Measurements from ENCODE around the gene AVP.
A peak's percentile ranks its signal among the peaks of the same experiment; 100 is the strongest.
"Not testable (repeated sequence)": the region's sequence is repeated elsewhere in the genome, so short reads cannot be mapped to it uniquely, and the experiment has no call there.

AVP gene

GRCh38 chr20:3074812-3075211, 9.7 kb downstream of the AVP start:
- Histone ChIP-seq H3K9me3 (replicated peaks; ENCODE audit: low read length) (no peaks in the 10 kb centered on the region), H3K4me2 (ENCODE audit: low read length) (no peak overlapping the region), H3K4me3 (ENCODE audit: low read length) (no peak overlapping the region), H3K9ac (ENCODE audit: low read depth, low read length) (no peak overlapping the region), H3K36me3 (ENCODE audit: insufficient read depth, low read length) (no peaks in the 10 kb centered on the region), H3K27me3 (ENCODE audit: control insufficient read depth, insufficient read depth, low read length) (peaks cover 41% of the 10 kb centered on the region), H3K4me1 (ENCODE audit: control insufficient read depth, insufficient read depth, low read length) (no peaks in the 10 kb centered on the region)

GRCh38 chr20:3073251-3073643, 11.3 kb downstream of the AVP start:
- H3K9me3 ChIP-seq (replicated peaks; ENCODE audit: low read length); H3K4me2 ChIP-seq (ENCODE audit: low read length); H3K4me1 ChIP-seq (ENCODE audit: control insufficient read depth, insufficient read depth, low read length); H3K4me3 ChIP-seq (ENCODE audit: low read length); H3K9ac ChIP-seq (ENCODE audit: low read depth, low read length); H3K36me3 ChIP-seq (ENCODE audit: insufficient read depth, low read length): not testable (repeated sequence)
- peaks cover 32% of the 10 kb centered on the region for H3K27me3 ChIP-seq (ENCODE audit: control insufficient read depth, insufficient read depth, low read length)

GRCh38 chr20:3072530-3073250, 11.8 kb downstream of the AVP start:
- Histone ChIP-seq H3K9ac (ENCODE audit: low read depth, low read length) (no peak overlapping the region), H3K4me3 (ENCODE audit: low read length) (no peak overlapping the region), H3K4me1 (ENCODE audit: control insufficient read depth, insufficient read depth, low read length) (peaks cover 8% of the 10 kb centered on the region), H3K9me3 (replicated peaks; ENCODE audit: low read length) (no peaks in the 10 kb centered on the region), H3K36me3 (ENCODE audit: insufficient read depth, low read length) (no peaks in the 10 kb centered on the region), H3K4me2 (ENCODE audit: low read length) (no peak overlapping the region), H3K27me3 (ENCODE audit: control insufficient read depth, insufficient read depth, low read length) (peaks cover 27% of the 10 kb centered on the region)

- no peak within 1 kb of the TSS for H3K9ac ChIP-seq (ENCODE audit: low read depth, low read length)
- no peak within 1 kb of the TSS for H3K4me3 ChIP-seq (ENCODE audit: low read length)
- no peaks in the 10 kb centered on the region for H3K9me3 ChIP-seq (replicated peaks; ENCODE audit: low read length)
- H3K36me3 ChIP-seq (ENCODE audit: insufficient read depth, low read length) = no peaks in the 10 kb centered on the region
- peaks cover 16% of the 10 kb centered on the region for H3K4me1 ChIP-seq (ENCODE audit: control insufficient read depth, insufficient read depth, low read length)
- peaks cover 24% of the 10 kb centered on the region for H3K27me3 ChIP-seq (ENCODE audit: control insufficient read depth, insufficient read depth, low read length)
- H3K4me2 ChIP-seq (ENCODE audit: low read length) = peak within 1 kb of the TSS; percentile 63
Observed at GRCh38 chr20:3071610-3072529, 12.7 kb downstream of the AVP start, which contains the start of gene OXT. Gene OXT (plus strand): TSS chr20:3071620. CDS start chr20:3071656, 36 bp downstream.

- Histone ChIP-seq H3K4me3 (ENCODE audit: low read length) (no peak overlapping the region), H3K27me3 (ENCODE audit: control insufficient read depth, insufficient read depth, low read length) (peaks cover 24% of the 10 kb centered on the region), H3K9ac (ENCODE audit: low read depth, low read length) (no peak overlapping the region), H3K4me1 (ENCODE audit: control insufficient read depth, insufficient read depth, low read length) (peaks cover 20% of the 10 kb centered on the region), H3K9me3 (replicated peaks; ENCODE audit: low read length) (no peaks in the 10 kb centered on the region), H3K36me3 (ENCODE audit: insufficient read depth, low read length) (no peaks in the 10 kb centered on the region), H3K4me2 (ENCODE audit: low read length) (peak overlapping the region; percentile 63)
Observed at GRCh38 chr20:3071266-3071609, 13.3 kb downstream of the AVP start.

GRCh38 chr20:3070725-3071124, 13.8 kb downstream of the AVP start:
- H3K27me3 ChIP-seq (ENCODE audit: control insufficient read depth, insufficient read depth, low read length) = peaks cover 24% of the 10 kb centered on the region
- no peak overlapping the region for H3K4me2 ChIP-seq (ENCODE audit: low read length)
- H3K9me3 ChIP-seq (replicated peaks; ENCODE audit: low read length) = no peaks in the 10 kb centered on the region
- no peak overlapping the region for H3K9ac ChIP-seq (ENCODE audit: low read depth, low read length)
- no peak overlapping the region for H3K4me3 ChIP-seq (ENCODE audit: low read length)
- no peaks in the 10 kb centered on the region for H3K36me3 ChIP-seq (ENCODE audit: insufficient read depth, low read length)
- H3K4me1 ChIP-seq (ENCODE audit: control insufficient read depth, insufficient read depth, low read length) = peaks cover 24% of the 10 kb centered on the region

GRCh38 chr20:3068986-3069900, 15.3 kb downstream of the AVP start:
- no peaks in the 10 kb centered on the region for H3K9me3 ChIP-seq (replicated peaks; ENCODE audit: low read length)
- no peak overlapping the region for H3K4me2 ChIP-seq (ENCODE audit: low read length)
- H3K4me3 ChIP-seq (ENCODE audit: low read length) = no peak overlapping the region
- no peaks in the 10 kb centered on the region for H3K36me3 ChIP-seq (ENCODE audit: insufficient read depth, low read length)
- peaks cover 22% of the 10 kb centered on the region for H3K27me3 ChIP-seq (ENCODE audit: control insufficient read depth, insufficient read depth, low read length)
- H3K9ac ChIP-seq (ENCODE audit: low read depth, low read length) = no peak overlapping the region
- H3K4me1 ChIP-seq (ENCODE audit: control insufficient read depth, insufficient read depth, low read length) = peaks cover 24% of the 10 kb centered on the region

GRCh38 chr20:3068075-3068474, 16.4 kb downstream of the AVP start:
- H3K9ac ChIP-seq (ENCODE audit: low read depth, low read length) = no peak overlapping the region
- peaks cover 21% of the 10 kb centered on the region for H3K27me3 ChIP-seq (ENCODE audit: control insufficient read depth, insufficient read depth, low read length)
- peaks cover 24% of the 10 kb centered on the region for H3K4me1 ChIP-seq (ENCODE audit: control insufficient read depth, insufficient read depth, low read length)
- no peak overlapping the region for H3K4me3 ChIP-seq (ENCODE audit: low read length)
- no peaks in the 10 kb centered on the region for H3K36me3 ChIP-seq (ENCODE audit: insufficient read depth, low read length)
- no peak overlapping the region for H3K4me2 ChIP-seq (ENCODE audit: low read length)
- H3K9me3 ChIP-seq (replicated peaks; ENCODE audit: low read length) = no peaks in the 10 kb centered on the region

GRCh38 chr20:3067139-3068014, 17.1 kb downstream of the AVP start:
- Histone ChIP-seq H3K9me3 (replicated peaks; ENCODE audit: low read length) (no peaks in the 10 kb centered on the region), H3K9ac (ENCODE audit: low read depth, low read length) (no peak overlapping the region), H3K27me3 (ENCODE audit: control insufficient read depth, insufficient read depth, low read length) (peaks cover 14% of the 10 kb centered on the region)

GRCh38 chr20:3064119-3064518, 20.4 kb downstream of the AVP start:
- H3K27me3 ChIP-seq (ENCODE audit: control insufficient read depth, insufficient read depth, low read length); H3K9me3 ChIP-seq (replicated peaks; ENCODE audit: low read length); H3K4me2 ChIP-seq (ENCODE audit: low read length); H3K9ac ChIP-seq (ENCODE audit: low read depth, low read length); H3K4me3 ChIP-seq (ENCODE audit: low read length); H3K36me3 ChIP-seq (ENCODE audit: insufficient read depth, low read length): not testable (repeated sequence)
- peaks cover 23% of the 10 kb centered on the region for H3K4me1 ChIP-seq (ENCODE audit: control insufficient read depth, insufficient read depth, low read length)

More at GRCh38 chr20:3067139-3068014, 17.1 kb downstream of the AVP start:
- H3K4me3 ChIP-seq (ENCODE audit: low read length) = no peak overlapping the region
- H3K4me2 ChIP-seq (ENCODE audit: low read length) = no peak overlapping the region
- H3K36me3 ChIP-seq (ENCODE audit: insufficient read depth, low read length) = no peaks in the 10 kb centered on the region
- H3K4me1 ChIP-seq (ENCODE audit: control insufficient read depth, insufficient read depth, low read length) = peaks cover 24% of the 10 kb centered on the region
